SK-N-SH (cell line): ENCODE data around the gene ROBO1. TPM values are rescaled to one million over a fixed set of nuclear protein-coding genes. Genes with fewer than 3 reads are reported as not detected.

Source experiments
- CTCF ChIA-PET: fragments of 300-600, 350-600 bp; formaldehyde crosslinking; extraction: SDS; loops from one replicate; lab custom pipeline; 2021; lab: Yijun Ruan, JAX
- POLR2A ChIA-PET: fragments of 350-600 bp; sonication (Branson Sonifier 250); formaldehyde crosslinking; extraction: SDS; loops from one replicate; lab custom pipeline; 2020; ENCODE audit warnings: antibody characterized with exemption, inconsistent platforms; lab: Yijun Ruan, JAX
- DNase-seq: peaks from one replicate; pipeline ENCODE4 v3.0.0; 2012
- H2AFZ ChIP-seq: fragments of 200-600 bp; sonication (generic); 2 replicates; pipeline ENCODE4 v1.8.1; 2016; ENCODE audit warnings: antibody characterized with exemption, mild to moderate bottlenecking, low read depth
- H3F3A ChIP-seq: fragments of 200-600 bp; sonication (generic); replicated peaks from 2 replicates; pipeline ENCODE3; 2016; ENCODE audit warnings: antibody characterized with exemption, mild to moderate bottlenecking; ENCODE audit not compliant: insufficient read depth
- H3K27ac ChIP-seq, 2 experiments: fragments of 200-500 bp in 1 of 2; fragments of 200-600 bp in 1 of 2; sonication (Bioruptor generic) in 1 of 2; sonication (generic), shearing (Covaris generic) in 1 of 2; 2 replicates each; pipeline versions ENCODE4 v1.5.1 to v1.6.1; 2014 to 2016; ENCODE audit warnings: low read depth in 2 of 2, inconsistent platforms in 1 of 2, low read length in 1 of 2, mild to moderate bottlenecking in 1 of 2, mixed read lengths in 1 of 2
- H3K27me3 ChIP-seq: fragments of 200-600 bp; sonication (generic), shearing (Covaris generic); 2 replicates; pipeline ENCODE4 v1.6.1; 2016; ENCODE audit warnings: mixed run types; ENCODE audit not compliant: insufficient read depth
- H3K36me3 ChIP-seq, 2 experiments: fragments of 200-500 bp in 1 of 2; fragments of 200-600 bp in 1 of 2; sonication (Bioruptor generic) in 1 of 2; sonication (generic) in 1 of 2; replicated peaks in 1 of 2; 2 replicates each; pipeline versions ENCODE3 to v1.5.1; 2014 to 2016; ENCODE audit warnings: low read length in 1 of 2, mild to moderate bottlenecking in 1 of 2; ENCODE audit not compliant: insufficient read depth in 2 of 2, control insufficient read depth in 1 of 2
- H3K4me1 ChIP-seq, 2 experiments: fragments of 200-500 bp in 1 of 2; fragments of 200-600 bp in 1 of 2; sonication (Bioruptor generic) in 1 of 2; sonication (generic), shearing (Covaris generic) in 1 of 2; 2 replicates each; pipeline versions ENCODE4 v1.5.1 to v1.6.1; 2014 to 2016; ENCODE audit warnings: low read depth in 1 of 2, low read length in 1 of 2, mixed run types in 1 of 2; ENCODE audit not compliant: insufficient read depth in 2 of 2, control insufficient read depth in 1 of 2
- H3K4me2 ChIP-seq: fragments of 200-600 bp; sonication (generic), shearing (Covaris generic); 2 replicates; pipeline ENCODE4 v1.6.1; 2017; ENCODE audit warnings: mixed run types
- H3K4me3 ChIP-seq, 2 experiments: fragments of 200-500 bp in 1 of 2; fragments of 200-600 bp in 1 of 2; sonication (Bioruptor generic) in 1 of 2; sonication (generic), shearing (Covaris generic) in 1 of 2; 2 replicates each; pipeline versions ENCODE4 v1.5.1 to v1.8.1; 2014 to 2016; ENCODE audit warnings: low read depth in 2 of 2, inconsistent platforms in 1 of 2, low read length in 1 of 2, mild to moderate bottlenecking in 1 of 2, mixed read lengths in 1 of 2, moderate library complexity in 1 of 2
- H3K79me2 ChIP-seq: fragments of 200-600 bp; sonication (generic); 2 replicates; pipeline ENCODE4 v1.8.1; 2017; ENCODE audit warnings: mild to moderate bottlenecking; ENCODE audit not compliant: insufficient read depth
- H3K9ac ChIP-seq: fragments of 200-600 bp; sonication (generic); 2 replicates; pipeline ENCODE4 v1.6.1; 2017; ENCODE audit warnings: mixed run types
- H3K9me2 ChIP-seq: fragments of 200-600 bp; sonication (generic); 2 replicates; pipeline ENCODE4 v1.6.1; 2017; ENCODE audit warnings: mixed run types
- H3K9me3 ChIP-seq: fragments of 200-600 bp; sonication (generic); 2 replicates; pipeline ENCODE4 v1.6.1; 2017; ENCODE audit warnings: mixed run types, mild to moderate bottlenecking, moderate library complexity
- H4K20me1 ChIP-seq: fragments of 200-600 bp; sonication (generic); 2 replicates; pipeline ENCODE4 v1.6.1; 2017; ENCODE audit warnings: mild to moderate bottlenecking, mixed run types; ENCODE audit not compliant: insufficient read depth
- FOXJ3 ChIP-seq: sonication (generic); formaldehyde crosslinking; IDR thresholded peaks from 2 replicates; pipeline ENCODE4 v1.5.1; 2020; ENCODE audit warnings: mild to moderate bottlenecking, missing genetic modification reagents
- FOXM1 ChIP-seq: IDR thresholded peaks from 2 replicates; pipeline ENCODE4 v1.4.0; 2012; ENCODE audit warnings: low read depth, mild to moderate bottlenecking
- GABPA ChIP-seq: IDR thresholded peaks from 2 replicates; pipeline ENCODE4 v1.4.0; 2012; ENCODE audit warnings: low read depth, mild to moderate bottlenecking
- GATA2 ChIP-seq: sonication (generic); formaldehyde crosslinking; IDR thresholded peaks from 2 replicates; pipeline ENCODE4 v1.5.0; 2020; ENCODE audit warnings: mild to moderate bottlenecking, missing genetic modification reagents
- MXI1 ChIP-seq: IDR thresholded peaks from 2 replicates; pipeline ENCODE4 v1.6.1; 2012; ENCODE audit warnings: mild to moderate bottlenecking, low read depth, low read length, improper control_type of control experiment
- NFIC ChIP-seq: IDR thresholded peaks from 2 replicates; pipeline ENCODE4 v1.4.0; 2012; ENCODE audit warnings: borderline replicate concordance
- NRF1 ChIP-seq: IDR thresholded peaks from 2 replicates; pipeline ENCODE4 v1.6.1; 2012; ENCODE audit warnings: low read depth, mild to moderate bottlenecking, low read length
- REST ChIP-seq: IDR thresholded peaks from 2 replicates; pipeline ENCODE4 v1.6.1; 2012; ENCODE audit warnings: mild to moderate bottlenecking, low read depth, low read length, moderate library complexity
- RFX5 ChIP-seq: IDR thresholded peaks from 2 replicates; pipeline ENCODE4 v1.6.1; 2012; ENCODE audit warnings: mild to moderate bottlenecking, improper control_type of control experiment, low read length
- RXRA ChIP-seq: IDR thresholded peaks from 2 replicates; pipeline ENCODE4 v1.4.0; 2012; ENCODE audit warnings: low read depth, mild to moderate bottlenecking, borderline replicate concordance
- SIN3A ChIP-seq: IDR thresholded peaks from 2 replicates; pipeline ENCODE4 v1.6.1; 2012; ENCODE audit warnings: low read depth, mild to moderate bottlenecking, low read length, moderate library complexity, borderline replicate concordance
- SMC3 ChIP-seq: IDR thresholded peaks from 2 replicates; pipeline ENCODE4 v1.6.1; 2012; ENCODE audit warnings: low read depth, low read length, improper control_type of control experiment
- TAF1 ChIP-seq: IDR thresholded peaks from 2 replicates; pipeline ENCODE4 v1.6.1; 2012; ENCODE audit warnings: low read depth, mild to moderate bottlenecking, low read length, moderate library complexity, borderline replicate concordance
- TEAD4 ChIP-seq: IDR thresholded peaks from 2 replicates; pipeline ENCODE4 v1.4.0; 2012; ENCODE audit warnings: mild to moderate bottlenecking, borderline replicate concordance; ENCODE audit not compliant: insufficient read depth
- YY1 ChIP-seq: IDR thresholded peaks from 2 replicates; pipeline ENCODE4 v1.4.0; 2012; ENCODE audit warnings: low read depth, mild to moderate bottlenecking
- WGBS: methylation state at CpG from one replicate; pipeline ENCODE4 v1.1.6; 2017; ENCODE audit warnings: low lambda C conversion rate; 5-methylcytosine and 5-hydroxymethylcytosine counted together
- polyA plus RNA-seq, 3 experiments: library from polyadenylated mRNA; depleted of rRNA; stranded (reverse); fragments of >200 nt; gene quantifications; 2 replicates each; pipeline ENCODE4 v1.2.3, GENCODE V29; 2012
- TF ChIP-seq, protein P1 (sequence below): IDR thresholded peaks from 2 replicates; pipeline ENCODE4; 2012
- TF ChIP-seq, protein P2 (sequence below): fragments of 150-350 bp; IDR thresholded peaks from 2 replicates; pipeline ENCODE4 v1.6.1; 2016; ENCODE audit warnings: mild to moderate bottlenecking, low read depth, low read length
- TF ChIP-seq, protein P3 (sequence below): IDR thresholded peaks from 2 replicates; pipeline ENCODE4 v1.4.0; 2012; ENCODE audit warnings: low read depth

The ROBO1 gene
- polyA plus RNA-seq, 1 of the 3 experiments (the other 2 are of a cell fraction), result 22.7 TPM

- no peaks in the 10 kb centered on the region for H3K79me2 ChIP-seq
- peaks cover 0 to 11% of the 10 kb centered on the region in 2 experiments; a peak in 2 of 4 replicates for H3K4me1 ChIP-seq
- no peak overlapping the region for H3K4me2 ChIP-seq
- H3F3A ChIP-seq, result peaks cover 10% of the 10 kb centered on the region
- H3K9ac ChIP-seq, result no peak overlapping the region
- H3K9me3 ChIP-seq, result no peaks in the 10 kb centered on the region
- DNase-seq, result no peak
- no peak overlapping the region; the same call in 1 of the 2 replicates for H2AFZ ChIP-seq
- TF ChIP-seq NFIC (no peak), SMC3 (no peak), FOXM1 (no peak), GABPA (no peak), GATA2 (CRISPR knock-in tag) (no peak), TEAD4 (no peak), TAF1 (no peak), FOXJ3 (CRISPR knock-in tag) (no peak), SIN3A (no peak), REST (no peak), RFX5 (no peak), MXI1 (no peak), YY1 (no peak), RXRA (no peak), NRF1 (no peak)
- TF ChIP-seq, protein P1, sequence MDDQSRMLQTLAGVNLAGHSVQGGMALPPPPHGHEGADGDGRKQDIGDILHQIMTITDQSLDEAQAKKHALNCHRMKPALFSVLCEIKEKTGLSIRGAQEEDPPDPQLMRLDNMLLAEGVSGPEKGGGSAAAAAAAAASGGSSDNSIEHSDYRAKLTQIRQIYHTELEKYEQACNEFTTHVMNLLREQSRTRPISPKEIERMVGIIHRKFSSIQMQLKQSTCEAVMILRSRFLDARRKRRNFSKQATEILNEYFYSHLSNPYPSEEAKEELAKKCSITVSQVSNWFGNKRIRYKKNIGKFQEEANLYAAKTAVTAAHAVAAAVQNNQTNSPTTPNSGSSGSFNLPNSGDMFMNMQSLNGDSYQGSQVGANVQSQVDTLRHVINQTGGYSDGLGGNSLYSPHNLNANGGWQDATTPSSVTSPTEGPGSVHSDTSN, result no peak
- TF ChIP-seq, protein P2, sequence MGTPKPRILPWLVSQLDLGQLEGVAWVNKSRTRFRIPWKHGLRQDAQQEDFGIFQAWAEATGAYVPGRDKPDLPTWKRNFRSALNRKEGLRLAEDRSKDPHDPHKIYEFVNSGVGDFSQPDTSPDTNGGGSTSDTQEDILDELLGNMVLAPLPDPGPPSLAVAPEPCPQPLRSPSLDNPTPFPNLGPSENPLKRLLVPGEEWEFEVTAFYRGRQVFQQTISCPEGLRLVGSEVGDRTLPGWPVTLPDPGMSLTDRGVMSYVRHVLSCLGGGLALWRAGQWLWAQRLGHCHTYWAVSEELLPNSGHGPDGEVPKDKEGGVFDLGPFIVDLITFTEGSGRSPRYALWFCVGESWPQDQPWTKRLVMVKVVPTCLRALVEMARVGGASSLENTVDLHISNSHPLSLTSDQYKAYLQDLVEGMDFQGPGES, result no peak
- TF ChIP-seq, protein P3, sequence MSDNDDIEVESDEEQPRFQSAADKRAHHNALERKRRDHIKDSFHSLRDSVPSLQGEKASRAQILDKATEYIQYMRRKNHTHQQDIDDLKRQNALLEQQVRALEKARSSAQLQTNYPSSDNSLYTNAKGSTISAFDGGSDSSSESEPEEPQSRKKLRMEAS, result no peak
- no peak overlapping the region for H3K27ac ChIP-seq
- ChIA-PET POLR2A (no interaction called here), CTCF (interaction anchor here (5.9 kb wide), 1 partner anchor 279 kb away, joined by 90 read pairs; no protein-coding TSS in a partner anchor)
- H3K27me3 ChIP-seq, result no peaks in the 10 kb centered on the region
- no peaks in the 10 kb centered on the region for H3K9me2 ChIP-seq
- no peaks in the 10 kb centered on the region for H3K36me3 ChIP-seq
- H3K4me3 ChIP-seq, result no peak overlapping the region
- no peaks in the 10 kb centered on the region for H4K20me1 ChIP-seq
- WGBS, result 66% methylated on average over 5 of the region's 5 CpGs
These were observed 403.0 kb downstream of the ROBO1 start for GRCh38 chr3:79364784-79365183.
